ENCODE data around the gene DDX4.

- TF ChIP-seq CTCF (conservative IDR thresholded peaks at IDR 0.05; ENCODE audit: low read length), result no peak
- TF ChIP-seq EZH2phosphoT487 (IDR thresholded peaks at IDR 0.05; ENCODE audit: borderline replicate concordance, low read depth, low read length), result no peak
Observed at GRCh38 chr5:55724281-55724680, 13.6 kb upstream of the DDX4 start.

Measured in OCI-LY7 (cell line).